NCI-H146 treated with DMSO at 0.1 percent for 48 hours (cell line): ENCODE data around the gene VMO1.

Experiments used
- DNase-seq: peaks from one replicate; lab custom pipeline; 2025; ENCODE audit not compliant: unreplicated experiment; lab: John Stamatoyannopoulos, UW

VMO1 gene

DNA sequence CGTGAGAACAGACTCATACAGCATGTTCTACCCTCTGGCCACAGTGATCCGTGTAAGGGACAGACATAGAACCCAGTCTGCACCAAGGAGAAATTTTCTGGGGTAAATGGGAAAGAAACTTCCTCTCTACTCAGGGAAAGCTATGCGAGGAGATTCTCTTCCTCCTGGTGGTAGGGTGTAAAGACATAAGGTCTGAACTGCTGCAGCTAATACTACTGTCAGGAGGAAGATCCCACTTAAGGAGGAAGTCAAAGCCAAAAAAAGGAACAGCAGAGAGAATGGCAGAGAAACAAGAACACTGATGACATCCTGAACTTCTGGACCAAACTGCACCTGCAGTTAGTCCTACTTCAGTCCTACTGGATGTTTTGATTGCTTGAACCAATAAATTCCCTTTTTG is 21.6 kb downstream of the VMO1 start:
- no peak for DNase-seq

DNA sequence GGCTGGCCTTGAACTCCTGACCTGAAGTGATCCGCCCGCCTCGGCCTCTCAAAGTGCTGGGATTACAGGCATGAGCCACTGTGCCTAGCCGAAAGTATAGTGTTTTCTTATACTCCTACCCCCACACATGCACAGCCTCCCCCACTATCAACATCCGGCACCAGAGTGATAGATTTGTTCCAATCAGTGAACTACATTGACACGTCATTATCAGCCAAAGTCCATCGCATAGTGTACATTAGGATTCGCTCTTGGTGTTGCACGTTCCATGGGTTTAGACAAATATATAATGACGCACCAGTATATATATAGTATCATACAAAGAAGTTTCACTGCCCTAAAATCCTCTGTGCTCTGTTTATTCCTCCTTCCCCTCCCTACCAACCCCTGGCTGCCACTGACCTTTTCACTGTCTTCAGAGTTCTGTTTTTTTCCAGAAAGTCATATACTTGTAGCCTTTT is 26.4 kb downstream of the VMO1 start:
- DNase-seq = no peak

DNA sequence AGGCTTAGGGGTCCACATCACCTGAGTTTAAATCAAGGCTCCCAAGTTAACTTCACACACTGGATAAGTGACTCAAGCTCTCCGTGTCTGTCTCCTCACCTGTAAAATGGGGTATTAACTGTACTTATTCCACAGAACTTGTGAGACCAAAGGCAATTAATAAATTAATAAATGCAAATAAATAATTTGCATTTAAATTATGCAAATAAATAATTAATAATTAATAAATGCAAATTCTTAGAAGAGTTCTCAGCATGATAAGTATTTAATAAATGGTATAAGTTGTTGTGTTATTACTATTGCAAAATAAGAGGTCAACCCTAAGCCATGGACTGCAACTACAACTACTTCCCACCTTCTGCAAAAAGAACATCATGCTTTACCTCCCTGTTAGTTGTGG is 32.8 kb downstream of the VMO1 start:
- no peak for DNase-seq

DNA sequence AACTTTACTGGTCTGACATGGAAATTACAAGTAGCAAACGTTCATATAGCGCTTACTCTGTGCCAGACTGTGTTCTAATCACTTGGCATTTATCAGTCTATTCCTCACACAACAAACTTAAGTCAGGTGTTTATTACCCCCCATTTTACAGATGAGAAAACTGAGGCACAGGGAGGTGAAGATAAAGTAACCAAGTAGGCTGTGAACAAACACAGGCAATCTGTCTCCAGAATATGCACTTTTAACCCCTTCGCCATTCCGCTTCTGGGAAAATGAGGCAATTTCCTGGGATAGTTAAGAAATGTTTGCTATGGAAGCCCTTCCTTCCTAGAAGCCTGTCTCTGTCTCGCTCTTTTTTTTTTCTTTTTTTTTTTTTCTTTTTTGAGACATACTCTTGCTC is 34.2 kb downstream of the VMO1 start:
- no peak for DNase-seq

DNA sequence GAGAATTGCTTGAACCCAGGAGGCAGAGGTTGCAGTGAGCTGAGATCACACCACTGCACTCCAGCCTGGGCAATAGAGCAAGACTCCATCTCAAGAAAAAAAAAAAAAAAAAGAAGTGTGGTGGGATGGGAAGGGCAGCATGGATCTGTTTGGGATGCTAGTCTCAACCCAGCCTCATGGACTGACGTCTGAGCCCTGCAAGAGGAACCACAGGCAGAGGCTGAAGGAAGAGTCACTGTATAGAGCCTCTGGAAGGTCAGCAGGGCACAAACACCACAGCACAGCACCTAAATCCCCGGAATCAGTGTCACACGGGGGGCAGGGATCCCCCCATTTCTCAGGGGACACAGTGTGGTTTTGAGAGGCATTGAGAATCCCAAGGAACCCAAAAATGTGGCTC is 35.6 kb downstream of the VMO1 start:
- DNase-seq = no peak

DNA sequence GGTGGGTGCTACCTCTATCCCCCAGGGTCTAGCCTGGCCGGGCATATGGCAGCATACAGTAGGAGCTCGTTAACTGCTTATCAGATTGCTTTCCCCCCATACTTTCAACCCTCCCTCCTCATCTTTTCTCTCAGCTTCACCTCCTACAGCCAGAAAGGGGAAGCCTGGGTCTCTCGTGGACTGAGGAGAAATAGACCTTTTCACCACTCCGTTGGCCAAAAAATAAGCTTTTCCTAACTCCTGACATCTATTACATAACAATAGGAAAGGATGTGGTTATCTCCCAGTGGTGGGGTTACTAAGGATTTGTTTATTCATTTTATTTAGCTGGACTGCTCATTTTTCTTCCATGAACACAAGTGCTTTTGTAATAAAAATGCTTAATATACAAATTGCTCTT is 37.5 kb downstream of the VMO1 start:
- no peak for DNase-seq

DNA sequence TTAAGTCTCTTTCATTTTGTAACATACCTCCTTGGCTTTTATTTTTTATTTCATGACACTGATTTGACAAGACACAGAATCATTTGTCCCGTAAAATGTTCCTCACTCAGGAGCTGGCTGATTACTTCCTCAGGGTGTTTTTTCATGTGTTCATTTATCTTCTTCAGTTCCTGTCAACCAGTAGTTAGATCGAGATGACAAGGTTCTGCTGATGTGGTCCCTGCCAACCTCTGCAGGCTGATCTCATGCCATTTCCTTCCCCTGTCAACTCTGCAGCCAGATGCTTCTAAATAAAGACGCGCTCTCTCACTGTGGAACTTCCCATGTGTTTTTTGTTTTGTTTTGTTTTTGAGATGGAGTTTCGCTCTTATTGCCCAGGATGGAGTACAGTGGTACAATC is 38.3 kb downstream of the VMO1 start:
- DNase-seq = no peak

DNA sequence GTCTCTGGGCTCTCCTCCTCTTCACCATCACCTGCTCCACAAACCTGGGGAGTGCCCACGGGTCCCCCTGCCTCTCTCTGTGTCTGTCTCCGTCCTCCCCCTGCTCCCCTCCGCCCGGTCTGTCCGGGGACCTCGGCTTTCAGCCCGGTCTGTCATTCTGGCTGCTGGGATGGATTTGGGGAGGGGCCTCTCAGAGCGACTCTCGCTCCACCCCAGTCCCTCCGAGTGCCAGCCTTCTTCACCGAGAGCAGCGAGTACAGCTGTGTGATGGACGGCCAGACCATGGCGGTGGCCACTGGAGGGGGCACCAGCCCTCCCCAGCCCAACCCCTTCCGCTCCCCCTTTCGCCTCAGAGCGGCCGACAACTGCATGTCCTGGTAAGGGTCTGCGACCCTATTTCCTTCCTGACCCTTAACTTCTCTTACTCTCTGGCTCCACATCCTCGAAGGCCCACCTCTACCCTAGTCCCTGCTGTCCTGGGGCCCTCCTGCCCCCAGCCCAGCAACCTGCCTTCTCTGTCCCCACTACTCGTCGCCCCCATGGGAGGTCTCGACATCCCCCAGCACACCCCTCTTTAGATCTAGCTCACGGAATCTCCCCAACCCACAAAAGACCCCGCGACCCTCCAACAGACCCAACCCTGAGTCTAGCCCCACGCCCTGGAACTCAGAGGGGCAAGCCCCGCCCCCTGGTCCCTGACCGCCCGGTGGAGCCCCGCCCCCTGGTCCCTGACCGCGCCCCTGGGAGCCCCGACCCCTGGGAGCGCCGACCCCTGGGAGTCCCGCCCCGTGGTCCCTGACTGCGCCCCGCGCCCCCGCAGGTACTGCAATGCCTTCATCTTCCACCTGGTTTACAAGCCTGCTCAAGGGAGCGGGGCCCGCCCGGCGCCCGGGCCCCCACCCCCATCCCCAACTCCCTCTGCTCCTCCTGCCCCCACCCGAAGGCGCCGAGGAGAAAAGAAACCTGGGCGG is 40.9 kb downstream of the VMO1 start:
- DNase-seq = no peak

DNA sequence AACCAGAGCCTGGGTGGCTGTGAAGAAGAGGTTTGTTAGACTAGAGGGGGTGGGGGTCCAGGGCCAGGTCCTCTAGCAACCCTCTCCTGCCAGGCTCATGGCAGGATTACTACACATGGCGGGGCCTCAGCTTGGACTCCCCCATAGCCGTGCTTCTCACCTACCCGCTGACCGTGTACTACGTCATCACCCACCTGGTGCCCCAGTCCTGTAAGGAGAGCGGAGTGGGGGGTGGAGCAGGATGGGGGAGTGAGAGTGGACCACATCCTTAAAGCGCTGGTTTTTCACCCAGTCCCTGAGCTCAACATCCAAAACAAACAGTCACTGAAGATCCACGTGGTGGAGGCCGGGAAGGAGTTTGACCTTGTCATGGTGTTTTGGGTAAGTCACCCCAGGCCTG is 42.3 kb downstream of the VMO1 start:
- no peak for DNase-seq

DNA sequence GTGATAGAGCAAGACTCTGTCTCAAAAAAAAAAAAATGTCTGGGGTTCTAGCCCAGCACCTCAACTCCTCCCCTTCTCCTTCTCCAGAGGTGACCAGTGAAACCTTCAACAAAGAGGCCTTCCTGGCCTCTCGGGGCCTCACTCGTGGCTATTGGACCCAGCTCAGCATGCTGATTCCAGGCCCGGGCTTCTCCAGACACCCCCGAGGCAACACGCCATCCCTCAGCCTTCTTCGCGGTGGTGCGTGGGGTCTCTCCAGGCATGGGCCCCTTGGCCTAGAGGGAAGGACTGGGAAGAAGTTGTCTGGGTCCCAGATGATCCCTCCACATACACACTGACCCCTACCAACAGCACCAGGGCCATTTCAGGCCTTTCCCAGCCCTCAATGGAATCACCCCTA is 42.9 kb downstream of the VMO1 start:
- no peak for DNase-seq

DNA sequence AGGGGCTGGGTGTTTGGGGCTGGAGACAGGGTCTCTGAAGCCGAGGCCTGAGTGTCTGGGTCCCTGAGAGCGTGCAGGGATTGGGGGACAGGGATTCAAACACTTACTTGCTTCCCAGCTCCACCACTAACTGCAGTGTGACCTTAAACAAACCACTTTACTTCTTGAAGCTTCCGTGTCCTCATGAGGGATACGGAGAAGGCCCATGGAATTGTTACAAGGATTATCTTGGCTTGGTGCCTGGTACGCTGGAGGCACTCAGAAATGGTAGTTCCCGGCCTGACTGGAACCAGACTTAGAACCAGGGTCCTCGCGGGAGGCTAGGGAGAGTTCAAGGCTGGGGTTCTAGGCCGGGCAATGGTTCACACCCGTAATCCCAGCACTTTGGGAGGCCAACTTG is 43.5 kb downstream of the VMO1 start:
- DNase-seq = no peak

DNA sequence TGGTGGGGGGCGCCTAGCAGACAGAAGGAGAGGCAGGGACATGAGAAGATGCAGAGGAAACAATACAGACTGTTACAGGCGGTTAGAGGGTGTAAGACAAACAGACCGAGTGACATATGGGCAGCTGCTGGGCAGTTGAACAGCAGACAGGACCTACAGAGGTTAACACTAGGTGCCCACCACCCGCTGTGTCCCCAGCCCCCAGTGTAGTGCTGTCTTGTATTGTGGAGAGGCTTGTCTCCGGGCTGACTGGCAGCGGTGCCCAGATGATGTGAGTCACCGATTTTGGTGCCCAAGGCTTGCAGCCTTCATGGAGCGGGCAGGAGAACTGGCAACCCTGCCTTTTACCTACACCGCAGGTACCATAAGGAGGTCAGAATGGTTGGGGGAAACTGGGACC is 44.0 kb downstream of the VMO1 start:
- no peak for DNase-seq

DNA sequence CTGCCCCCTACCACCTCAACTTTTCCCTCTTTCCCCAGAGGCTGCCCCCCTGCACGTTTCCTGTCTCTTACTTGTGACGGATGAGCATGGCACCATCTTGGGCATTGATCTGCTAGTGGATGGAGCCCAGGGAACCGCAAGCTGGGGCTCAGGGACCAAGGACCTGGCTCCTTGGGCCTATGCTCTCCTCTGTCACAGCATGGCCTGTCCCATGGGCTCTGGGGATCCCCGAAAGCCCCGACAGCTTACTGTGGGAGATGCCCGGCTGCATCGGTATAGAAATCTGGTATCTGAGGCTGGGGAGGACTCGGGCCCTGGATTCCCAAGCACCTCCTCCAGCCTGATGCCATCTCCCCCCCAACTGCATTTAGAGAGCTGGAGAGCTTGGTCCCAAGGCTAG is 44.6 kb downstream of the VMO1 start:
- DNase-seq = no peak

DNA sequence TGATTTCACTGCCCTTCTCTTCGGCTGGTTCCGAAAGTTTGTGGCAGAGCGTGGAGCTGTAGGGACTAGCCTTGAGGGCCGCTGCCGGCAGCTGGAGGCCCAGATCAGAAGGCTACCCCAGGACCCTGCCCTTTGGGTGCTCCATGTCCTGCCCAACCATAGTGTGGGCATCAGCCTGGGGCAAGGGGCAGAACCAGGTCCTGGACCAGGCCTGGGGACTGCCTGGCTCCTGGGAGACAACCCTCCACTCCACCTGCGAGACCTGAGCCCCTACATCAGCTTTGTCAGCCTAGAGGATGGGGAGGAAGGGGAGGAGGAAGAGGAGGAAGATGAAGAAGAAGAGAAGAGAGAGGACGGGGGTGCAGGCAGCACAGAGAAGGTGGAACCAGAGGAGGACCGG is 45.6 kb downstream of the VMO1 start:
- no peak for DNase-seq

DNA sequence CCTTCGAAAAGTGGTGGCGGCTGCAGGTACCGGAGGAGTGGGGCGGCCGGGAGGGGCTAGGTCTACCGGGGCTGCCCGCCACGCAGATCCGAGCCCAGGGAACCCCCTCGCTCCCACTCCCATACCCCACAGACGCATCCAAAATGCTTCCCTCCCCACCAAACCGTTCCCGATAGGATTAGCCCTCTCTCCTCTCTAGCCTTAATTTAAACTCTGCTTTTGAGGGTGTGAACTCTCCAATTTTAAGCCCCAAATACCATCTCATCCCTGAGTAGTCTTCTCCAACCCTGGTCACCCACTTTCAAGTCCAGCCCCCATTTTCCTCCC is 46.2 kb downstream of the VMO1 start:
- no peak for DNase-seq

DNA sequence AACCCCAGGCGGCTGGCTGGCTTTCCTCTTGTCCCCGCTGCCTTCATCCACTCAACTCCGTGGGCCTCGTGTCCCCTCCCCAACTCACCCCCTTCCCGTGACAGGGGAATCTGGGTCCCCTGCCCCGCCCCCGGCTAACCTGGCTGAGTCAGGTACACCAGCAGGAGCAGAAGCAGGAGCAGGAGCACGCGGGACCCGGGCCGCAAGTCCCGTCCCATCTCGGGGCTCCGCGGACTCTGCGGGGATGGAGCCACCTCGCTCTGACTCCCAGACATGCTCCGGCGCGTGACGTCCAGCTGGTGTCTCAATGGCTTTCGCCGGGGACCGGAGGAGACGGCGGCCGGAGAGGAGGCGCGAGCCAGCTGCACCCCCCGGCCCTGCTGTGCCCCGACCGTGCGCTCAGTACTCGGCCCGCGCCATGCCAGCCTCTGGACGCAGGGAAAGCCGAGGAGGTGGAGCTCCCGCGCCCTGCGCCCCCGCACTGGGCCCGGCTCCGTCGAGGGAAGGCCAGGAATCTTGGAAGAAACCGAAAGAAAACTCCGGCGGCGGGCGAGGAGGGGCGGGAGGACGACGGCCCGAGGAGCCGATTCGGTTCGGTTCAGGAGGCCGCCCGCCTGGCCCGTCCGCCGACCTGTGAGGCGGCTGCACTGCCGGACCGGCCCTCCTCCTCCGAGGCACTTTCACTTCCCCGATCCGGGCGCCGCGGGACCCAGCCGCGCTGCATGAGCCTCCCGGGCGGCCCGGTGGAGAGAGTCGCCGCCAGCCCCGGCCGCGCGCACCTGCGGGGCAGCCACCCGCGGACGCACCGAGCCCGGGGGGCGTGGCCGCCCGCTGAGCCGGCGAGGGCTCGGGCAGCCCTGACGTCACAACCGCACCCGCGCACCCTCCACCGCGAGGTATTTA is 46.8 kb downstream of the VMO1 start, which contains the start of the genes CXCL16 and ZMYND15:
Gene CXCL16 (minus strand): TSS at position 807 of the 903 bp plus-strand sequence. CDS start 589 bp downstream, at position 218.
Gene ZMYND15 (plus strand): TSS at position 712 of the 903 bp plus-strand sequence. CDS start 716 bp downstream, outside the sequence.
- DNase-seq = no peak

DNA sequence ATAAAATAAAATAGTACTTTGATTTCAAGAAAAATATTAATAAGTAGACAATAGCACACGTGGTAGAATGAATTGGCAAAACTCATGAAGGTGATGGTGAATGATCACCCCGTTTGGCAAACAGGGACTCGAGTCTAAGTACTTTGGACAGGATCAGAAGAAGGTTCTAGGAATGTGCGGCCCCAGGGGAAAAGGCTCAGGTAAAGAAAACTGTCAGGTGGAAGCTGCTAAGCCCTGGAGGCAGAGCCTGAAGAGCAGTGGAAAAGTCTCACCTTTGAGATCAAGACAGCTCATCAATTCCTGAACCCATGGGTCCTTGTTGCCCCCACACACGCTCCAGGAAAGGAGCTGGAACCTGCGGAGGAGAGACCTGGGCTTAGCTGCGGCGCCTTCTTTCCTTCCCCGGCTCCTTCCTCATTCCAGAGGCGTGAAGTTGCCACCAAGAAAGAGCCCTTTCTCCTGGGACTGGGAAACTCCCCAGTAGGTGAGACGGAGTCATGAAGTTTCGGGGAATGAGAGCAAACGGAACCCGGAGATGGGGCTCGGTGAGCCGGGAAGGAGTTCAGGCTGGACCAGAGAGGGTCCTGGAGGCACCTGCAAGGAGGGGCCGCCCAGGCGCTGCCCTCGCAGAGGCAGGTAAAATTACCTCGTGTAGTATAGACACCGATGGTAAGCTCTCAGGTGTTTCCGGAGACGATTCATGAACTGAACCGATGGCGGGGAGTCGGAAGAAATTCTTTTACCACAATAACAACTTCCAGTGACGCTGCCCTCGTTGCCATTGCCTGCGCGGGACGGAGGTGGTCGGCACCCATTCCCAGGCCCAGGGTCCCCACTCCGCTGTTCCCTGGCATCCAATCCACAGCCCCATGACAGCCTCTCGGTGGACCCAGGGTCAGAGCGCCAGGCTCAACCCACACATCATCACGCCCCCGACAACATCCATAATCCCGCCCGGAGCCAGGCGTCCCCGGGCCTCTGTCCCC is 47.7 kb downstream of the VMO1 start:
- no peak for DNase-seq

DNA sequence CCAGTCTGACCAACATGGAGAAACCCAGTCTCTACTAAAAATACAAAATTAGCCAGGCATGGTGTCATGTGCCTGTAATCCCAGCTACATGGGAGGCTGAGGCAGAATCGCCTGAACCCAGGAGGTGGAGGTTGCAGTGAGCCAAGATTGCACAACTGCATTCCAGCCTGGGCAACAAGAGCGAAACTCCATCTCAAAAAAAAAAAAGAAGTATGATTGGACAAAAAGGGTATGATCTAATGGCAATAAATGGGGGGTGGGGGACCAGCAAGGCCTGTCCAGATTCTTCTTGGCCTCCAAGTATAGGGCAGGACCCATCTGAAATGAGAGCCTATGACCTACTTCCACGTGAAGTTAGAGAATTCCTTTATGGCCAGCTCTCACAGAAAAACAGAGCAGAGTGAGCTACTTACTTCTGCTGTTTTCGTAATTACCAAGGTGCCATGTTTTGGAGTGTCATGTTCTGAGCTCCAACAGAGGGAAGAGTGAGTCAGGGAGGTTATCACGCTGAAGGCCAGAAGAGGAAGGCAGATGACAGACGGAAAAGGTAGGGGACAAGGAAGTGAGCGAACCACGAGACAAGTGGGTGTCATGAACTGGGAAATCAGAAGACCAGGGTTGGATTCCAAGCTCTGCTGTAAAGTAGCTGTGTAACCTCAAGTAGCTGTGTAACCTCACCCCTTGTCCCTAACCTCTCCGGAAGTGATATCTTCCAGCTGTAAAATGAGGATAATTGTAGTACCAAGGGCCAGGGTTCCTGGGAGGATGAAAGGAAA is 50.1 kb downstream of the VMO1 start:
- DNase-seq = no peak
